GM21515 (cell line): ENCODE data around the gene PIGN.

Experiments used
- ATAC-seq: cut with Tn5 transposase; IDR thresholded peaks from one replicate; pipeline ENCODE4 v1.9.1; 2021; ENCODE audit not compliant: unreplicated experiment

Gene PIGN

DNA sequence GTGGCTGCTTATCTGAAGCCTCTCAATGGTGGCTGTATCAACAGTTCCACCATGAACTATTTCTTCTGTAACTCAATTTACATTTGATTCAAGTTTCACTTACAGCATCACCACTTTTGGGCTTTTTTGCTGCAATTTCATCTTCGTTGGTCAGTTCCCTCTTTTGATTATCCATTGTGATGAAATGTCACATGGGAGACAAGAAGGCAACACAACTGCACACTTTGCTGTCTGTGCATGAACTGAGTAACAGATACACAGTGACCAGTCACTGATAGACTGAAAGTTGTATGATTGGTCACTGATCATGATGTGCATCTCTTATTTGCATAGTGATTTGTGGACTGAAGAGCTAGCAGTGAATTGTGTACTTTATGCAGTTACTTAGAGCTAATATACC lies 163.3 kb downstream of the PIGN start:
- no peak for ATAC-seq

DNA sequence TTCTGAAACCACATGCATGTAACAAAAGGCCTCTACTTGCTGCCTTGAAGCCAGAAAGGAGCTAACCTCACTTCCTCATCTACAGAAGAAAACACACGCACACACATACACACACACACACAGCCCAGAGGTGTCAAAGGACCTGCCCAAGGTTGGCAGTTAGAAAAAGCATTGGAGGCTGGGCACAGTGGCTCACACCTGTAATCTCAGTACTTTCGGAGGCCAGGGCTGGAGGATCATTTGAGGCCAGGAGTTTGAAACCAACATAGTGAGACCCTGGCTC lies 168.2 kb downstream of the PIGN start:
- no peak for ATAC-seq

GRCh38 chr18:62018034-62018758 lies 168.7 kb downstream of the PIGN start:
- ATAC-seq: no peak

- no peak for ATAC-seq
Observed at GRCh38 chr18:62017618-62018017, 169.2 kb downstream of the PIGN start.

GRCh38 chr18:62011416-62011815 lies 175.4 kb downstream of the PIGN start:
- ATAC-seq: no peak

- ATAC-seq: no peak
Observed at GRCh38 chr18:62009521-62009920, 177.3 kb downstream of the PIGN start.

DNA sequence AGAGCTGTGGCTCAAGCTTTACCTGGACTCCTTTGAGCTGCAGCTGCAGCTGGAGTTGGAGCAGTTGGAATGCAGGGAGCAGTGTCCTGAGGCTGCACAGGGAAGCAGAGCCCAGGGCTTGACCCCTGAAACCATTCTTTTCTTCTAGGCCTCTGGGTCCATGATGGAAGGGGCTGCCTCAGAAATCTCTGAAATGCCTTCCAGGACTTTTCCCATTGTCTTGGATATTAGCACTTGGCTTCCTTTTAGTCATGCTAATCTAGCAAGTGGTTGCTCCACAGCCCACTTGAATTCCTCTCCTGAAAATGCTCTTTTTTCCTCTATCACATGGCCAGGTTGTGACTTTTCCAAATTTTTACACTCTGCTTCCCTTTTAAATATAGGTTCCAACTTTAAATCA lies 185.5 kb downstream of the PIGN start:
- no peak for ATAC-seq

DNA sequence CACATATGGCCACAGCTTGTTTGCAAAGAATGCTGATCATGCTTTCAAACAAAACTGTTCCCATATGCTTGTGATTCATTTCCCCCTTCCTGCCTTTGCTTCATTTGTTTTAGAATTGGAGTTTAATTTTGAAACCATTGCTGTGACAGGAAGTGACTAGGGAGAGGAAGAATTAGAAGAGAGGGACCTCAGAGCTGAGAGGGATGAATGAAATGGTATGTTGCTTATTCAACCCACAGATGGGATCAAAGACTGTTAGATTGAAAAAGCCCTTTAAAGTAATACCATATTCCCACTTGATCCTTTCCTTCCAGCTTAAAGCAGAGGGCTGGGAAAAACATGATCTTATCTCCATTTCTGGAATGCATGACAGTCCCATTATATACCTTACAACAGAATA lies 187.9 kb downstream of the PIGN start:
- ATAC-seq: no peak

DNA sequence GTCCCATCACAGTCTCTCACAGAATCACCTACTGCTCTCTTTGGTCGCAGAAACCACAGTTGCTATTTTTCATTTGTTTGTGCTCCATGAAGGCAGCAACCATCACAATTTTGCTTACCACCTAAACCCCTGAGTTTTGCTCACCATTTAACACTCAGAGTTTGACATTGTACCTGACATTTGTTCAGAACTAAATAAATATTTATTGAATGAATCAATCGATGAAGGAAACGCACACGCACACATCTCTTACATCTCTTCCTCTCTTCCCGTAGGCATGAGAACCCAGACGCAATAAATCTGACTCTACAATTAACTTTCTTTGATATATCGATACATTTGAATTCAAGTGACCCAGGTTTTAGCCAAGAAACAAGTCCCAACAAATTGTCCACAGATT lies 188.5 kb downstream of the PIGN start:
- ATAC-seq: no peak

DNA sequence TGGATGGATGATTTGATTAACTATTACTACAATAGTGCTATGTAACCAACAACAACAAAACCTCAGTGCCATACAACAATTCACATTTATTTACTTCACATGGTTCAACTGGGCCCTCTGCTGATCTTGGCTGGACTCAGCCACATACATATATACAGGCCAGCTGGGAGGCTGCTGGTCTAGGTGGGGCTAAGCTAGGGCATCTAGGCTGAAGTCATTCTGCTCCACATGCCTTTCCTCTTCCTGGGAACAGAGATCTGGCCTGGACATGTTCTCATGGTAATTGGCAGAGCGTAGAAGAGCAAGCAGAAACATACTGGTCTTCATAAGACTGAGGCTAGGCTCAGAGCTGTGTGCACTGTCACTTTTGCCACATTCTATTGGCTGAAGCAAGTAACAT lies 191.2 kb downstream of the PIGN start:
- no peak for ATAC-seq

GRCh38 chr18:61993831-61994230 lies 193.0 kb downstream of the PIGN start:
- no peak for ATAC-seq

GRCh38 chr18:61992923-61993322 lies 193.9 kb downstream of the PIGN start:
- no peak for ATAC-seq

GRCh38 chr18:61992285-61992684 lies 194.6 kb downstream of the PIGN start:
- ATAC-seq: no peak

DNA sequence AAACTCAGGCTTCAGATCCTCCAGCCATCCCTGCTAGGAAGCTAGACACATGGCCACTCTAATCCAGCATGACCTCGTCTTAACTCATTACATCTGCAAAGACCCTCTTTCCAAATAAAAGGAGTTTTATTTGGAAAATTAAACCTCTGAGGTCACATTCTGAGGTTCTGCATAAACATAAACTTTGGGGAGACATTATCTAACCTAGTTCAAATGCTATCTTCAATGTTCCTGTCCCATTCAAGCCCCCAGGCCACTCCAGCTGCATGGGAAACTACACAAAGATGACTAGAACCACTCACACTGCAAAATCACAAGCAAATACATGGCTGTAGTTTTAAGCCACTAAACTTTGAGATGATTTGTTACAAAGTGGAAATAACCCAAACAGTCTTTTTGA lies 195.0 kb downstream of the PIGN start:
- ATAC-seq: no peak

DNA sequence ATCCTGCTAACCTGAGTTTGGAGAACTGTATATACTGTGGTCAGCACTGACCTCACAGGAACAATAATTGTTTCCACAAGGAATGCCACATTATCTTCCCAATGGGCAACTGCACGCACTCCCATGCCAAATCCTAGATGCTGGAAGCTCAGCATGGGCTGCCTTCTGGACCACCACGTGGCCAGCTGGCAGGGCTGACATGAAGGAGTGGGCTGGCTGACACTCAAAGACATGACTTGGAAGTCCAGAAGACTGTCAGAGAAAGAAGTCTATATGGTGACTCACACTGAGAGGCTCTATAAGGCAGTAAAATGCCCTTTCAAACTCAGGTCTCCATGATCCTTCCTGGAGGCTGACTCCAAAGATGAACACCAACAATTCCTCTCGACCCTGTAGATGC lies 195.7 kb downstream of the PIGN start:
- no peak for ATAC-seq
